Neural crest cell (in vitro differentiated cells): ENCODE data around the gene C1QTNF12. TPM values are rescaled to one million over a fixed set of nuclear protein-coding genes. Genes with fewer than 3 reads are reported as not detected.
A peak's percentile ranks its signal among the peaks of the same experiment; 100 is the strongest.

Source experiments
- DNase-seq: peaks from one replicate; pipeline ENCODE4 v3.0.0; 2021; ENCODE audit warnings: low read depth, mixed read lengths, low spot score
- H3K27ac Mint-ChIP-seq: one replicate; pipeline ENCODE4 v1.8.0; 2021; ENCODE audit warnings: mild to moderate bottlenecking, mixed read lengths; ENCODE audit not compliant: unreplicated experiment
- H3K27me3 Mint-ChIP-seq: 2 replicates; pipeline ENCODE4 v1.8.0; 2021; ENCODE audit warnings: low read depth, mild to moderate bottlenecking, mixed read lengths
- H3K36me3 Mint-ChIP-seq: 2 replicates; pipeline ENCODE4 v1.8.0; 2021; ENCODE audit warnings: low read depth, mild to moderate bottlenecking, mixed read lengths
- H3K4me1 Mint-ChIP-seq: 2 replicates; pipeline ENCODE4 v1.8.0; 2021; ENCODE audit warnings: mixed read lengths
- H3K4me3 Mint-ChIP-seq: one replicate; pipeline ENCODE4 v1.8.0; 2021; ENCODE audit warnings: mild to moderate bottlenecking, mixed read lengths
- H3K9me3 Mint-ChIP-seq: 2 replicates; pipeline ENCODE4 v1.8.0; 2021; ENCODE audit warnings: mixed read lengths
- total RNA-seq: library from RNA; stranded (reverse); gene quantifications from 2 replicates; pipeline ENCODE4 v1.2.1, GENCODE V29; 2021
- TF ChIP-seq, protein P1 (sequence below): fragments of 200-600 bp; sonication (generic); conservative IDR thresholded peaks from 2 replicates; pipeline ENCODE4 v1.5.0; 2021; ENCODE audit warnings: antibody characterized with exemption, mild to moderate bottlenecking

Gene C1QTNF12
- total RNA-seq, 1 donor from 2014 or later = 0.79 TPM

DNA sequence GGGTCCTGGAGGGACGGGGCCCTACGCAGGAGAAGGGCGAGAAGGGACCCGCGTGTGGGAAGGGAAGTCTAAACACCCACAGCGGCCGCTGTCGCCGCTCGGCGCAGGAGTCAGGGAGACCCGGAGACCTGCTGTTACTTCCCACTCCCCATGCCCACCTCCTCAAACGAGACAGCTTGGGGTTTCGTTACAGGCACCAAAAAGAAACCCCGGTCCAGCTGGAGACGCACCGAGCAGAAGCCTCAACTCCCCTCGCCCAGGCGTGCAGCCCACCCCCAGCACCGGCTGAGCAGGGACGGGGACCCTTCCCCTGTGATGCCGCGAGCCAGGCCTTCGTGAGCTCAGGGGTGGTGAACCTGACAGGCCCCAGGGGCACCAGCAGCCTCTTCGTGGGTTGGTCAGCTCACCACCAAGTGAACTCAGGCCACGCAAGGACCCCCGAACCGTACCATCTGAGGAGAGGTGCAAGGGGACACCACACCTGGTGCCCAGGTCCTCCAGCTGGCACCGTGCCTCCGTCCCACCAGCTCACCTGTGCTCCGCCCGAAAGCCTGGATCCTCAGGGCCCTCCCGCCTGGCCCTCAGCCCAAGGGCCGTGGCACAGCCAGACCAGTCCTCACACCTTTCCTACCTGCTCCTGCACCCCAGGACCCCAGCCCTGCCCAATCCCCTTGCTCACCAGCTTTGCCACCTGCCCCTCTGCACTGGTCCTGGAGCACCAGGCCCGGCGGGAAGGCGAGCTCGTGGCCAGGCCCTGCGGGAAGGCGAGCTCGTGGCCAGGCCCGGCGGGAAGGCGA is 19.8 kb downstream of the C1QTNF12 start:
- Mint-ChIP-seq H3K4me3 (no peak overlapping the region), H3K27ac (no peak overlapping the region), H3K27me3 (no peaks in the 10 kb centered on the region), H3K9me3 (no peaks in the 10 kb centered on the region), H3K36me3 (peaks cover 12% of the 10 kb centered on the region), H3K4me1 (peaks cover 15% of the 10 kb centered on the region)
- DNase-seq = no peak
- TF ChIP-seq, protein P1, sequence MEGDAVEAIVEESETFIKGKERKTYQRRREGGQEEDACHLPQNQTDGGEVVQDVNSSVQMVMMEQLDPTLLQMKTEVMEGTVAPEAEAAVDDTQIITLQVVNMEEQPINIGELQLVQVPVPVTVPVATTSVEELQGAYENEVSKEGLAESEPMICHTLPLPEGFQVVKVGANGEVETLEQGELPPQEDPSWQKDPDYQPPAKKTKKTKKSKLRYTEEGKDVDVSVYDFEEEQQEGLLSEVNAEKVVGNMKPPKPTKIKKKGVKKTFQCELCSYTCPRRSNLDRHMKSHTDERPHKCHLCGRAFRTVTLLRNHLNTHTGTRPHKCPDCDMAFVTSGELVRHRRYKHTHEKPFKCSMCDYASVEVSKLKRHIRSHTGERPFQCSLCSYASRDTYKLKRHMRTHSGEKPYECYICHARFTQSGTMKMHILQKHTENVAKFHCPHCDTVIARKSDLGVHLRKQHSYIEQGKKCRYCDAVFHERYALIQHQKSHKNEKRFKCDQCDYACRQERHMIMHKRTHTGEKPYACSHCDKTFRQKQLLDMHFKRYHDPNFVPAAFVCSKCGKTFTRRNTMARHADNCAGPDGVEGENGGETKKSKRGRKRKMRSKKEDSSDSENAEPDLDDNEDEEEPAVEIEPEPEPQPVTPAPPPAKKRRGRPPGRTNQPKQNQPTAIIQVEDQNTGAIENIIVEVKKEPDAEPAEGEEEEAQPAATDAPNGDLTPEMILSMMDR = no peak

DNA sequence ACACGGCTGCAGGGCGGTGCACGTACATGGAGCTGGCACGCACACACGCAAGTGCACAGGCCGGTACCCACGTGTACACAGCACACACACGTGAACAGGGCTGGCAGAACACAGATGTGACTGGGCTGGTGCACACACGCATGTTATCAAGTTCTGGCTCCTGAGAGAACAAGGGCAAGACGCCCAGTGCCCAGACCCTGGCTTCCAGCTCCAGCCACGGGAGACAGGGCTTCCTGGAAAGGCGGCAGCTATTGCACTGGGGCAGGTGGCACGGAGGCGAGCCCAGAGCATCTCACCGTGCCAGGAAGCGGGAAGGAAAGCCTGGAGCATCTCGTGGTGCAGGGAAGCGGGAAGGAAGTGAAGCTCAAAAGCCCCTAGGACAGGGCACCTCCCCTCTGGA is 20.6 kb downstream of the C1QTNF12 start:
- Mint-ChIP-seq H3K4me3 (peak overlapping the region; percentile 15), H3K9me3 (no peaks in the 10 kb centered on the region), H3K27ac (peak overlapping the region; percentile 35), H3K4me1 (peaks cover 10% of the 10 kb centered on the region), H3K36me3 (peaks cover 12% of the 10 kb centered on the region), H3K27me3 (no peaks in the 10 kb centered on the region)
- no peak for DNase-seq
- TF ChIP-seq, protein P1 = no peak

DNA sequence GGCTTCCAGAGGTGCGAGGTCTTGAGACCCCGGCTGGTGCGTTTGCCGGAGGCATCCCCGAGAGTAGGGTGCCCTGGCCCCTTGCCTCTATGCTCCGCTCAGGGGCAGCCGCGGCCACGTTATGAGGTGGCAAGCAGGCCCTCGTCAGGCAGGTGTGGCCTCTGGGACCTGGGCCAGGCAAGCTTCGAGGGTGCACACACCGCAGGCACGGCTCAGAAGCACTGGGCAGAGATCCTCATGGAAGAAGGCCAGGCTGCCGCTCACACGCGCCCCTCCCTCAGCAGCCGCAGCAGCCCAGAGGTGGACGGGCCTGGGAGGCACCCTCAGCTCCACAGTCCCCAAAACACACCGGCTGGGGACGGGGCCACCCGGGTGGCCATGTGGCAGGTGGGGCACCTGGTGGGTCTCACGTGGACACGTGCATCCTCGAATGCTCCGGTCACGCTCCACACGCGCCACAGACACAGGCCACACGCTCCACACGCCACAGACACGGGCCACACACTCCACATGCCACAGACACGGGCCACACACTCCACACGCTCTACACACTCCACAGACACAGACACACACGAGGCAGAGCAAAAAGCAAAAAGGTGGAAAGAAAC is 21.2 kb downstream of the C1QTNF12 start:
- peaks cover 6% of the 10 kb centered on the region for H3K4me1 Mint-ChIP-seq
- no peak overlapping the region for H3K27ac Mint-ChIP-seq

DNA sequence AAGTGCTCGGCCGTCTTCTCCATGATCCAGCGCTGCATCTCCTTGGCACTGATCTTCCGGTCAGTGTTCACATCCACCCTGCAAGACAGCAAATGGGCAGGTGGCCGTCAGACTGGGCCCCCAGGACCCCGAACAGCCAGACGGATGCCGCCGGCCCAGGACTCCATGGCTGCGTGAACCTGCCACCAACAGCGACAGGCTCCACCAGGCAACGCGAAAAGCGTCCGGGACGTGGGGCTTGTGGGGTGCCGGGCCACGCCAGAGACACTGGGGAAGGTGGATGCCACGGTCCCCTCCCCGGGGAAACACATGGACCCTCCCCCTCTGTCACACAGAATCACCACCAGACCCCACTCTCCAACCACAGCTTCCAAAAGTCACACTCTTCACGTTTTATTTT is 22.6 kb downstream of the C1QTNF12 start:
- no peak overlapping the region for H3K27ac Mint-ChIP-seq
- no peak overlapping the region for H3K4me3 Mint-ChIP-seq
- peaks cover 9% of the 10 kb centered on the region for H3K36me3 Mint-ChIP-seq
- no peak for DNase-seq
- no peaks in the 10 kb centered on the region for H3K9me3 Mint-ChIP-seq
- no peaks in the 10 kb centered on the region for H3K4me1 Mint-ChIP-seq
- no peaks in the 10 kb centered on the region for H3K27me3 Mint-ChIP-seq
- TF ChIP-seq, protein P1 = no peak

More for the DNA sequence above, 21.2 kb downstream of the C1QTNF12 start:
- TF ChIP-seq, protein P1 = no peak
- Mint-ChIP-seq H3K9me3 (no peaks in the 10 kb centered on the region), H3K36me3 (peaks cover 14% of the 10 kb centered on the region), H3K27me3 (no peaks in the 10 kb centered on the region), H3K4me3 (no peak overlapping the region)
- DNase-seq = no peak

DNA sequence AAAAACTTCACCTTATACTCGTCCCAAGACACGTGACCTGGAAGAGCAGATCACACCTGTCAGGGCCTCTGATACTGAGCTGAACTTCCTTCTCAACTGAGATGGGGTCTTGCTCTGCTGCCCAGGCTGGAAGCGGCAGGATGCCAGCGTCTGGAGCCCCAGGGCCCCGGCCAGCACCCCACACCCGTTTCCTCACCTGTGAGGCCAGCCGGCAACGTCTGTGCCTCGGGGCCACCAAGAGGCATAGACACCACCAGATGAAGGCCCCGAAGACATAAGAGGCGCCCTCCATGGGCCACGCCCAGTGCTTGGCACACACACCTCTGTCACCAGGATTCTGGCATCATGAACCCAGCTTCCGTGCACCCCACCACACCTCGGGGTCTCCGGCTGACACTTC is 23.2 kb downstream of the C1QTNF12 start:
- no peak overlapping the region for H3K4me3 Mint-ChIP-seq
- no peaks in the 10 kb centered on the region for H3K27me3 Mint-ChIP-seq
- H3K9me3 Mint-ChIP-seq = no peaks in the 10 kb centered on the region
- H3K36me3 Mint-ChIP-seq = peaks cover 9% of the 10 kb centered on the region
- H3K4me1 Mint-ChIP-seq = no peaks in the 10 kb centered on the region
- no peak for DNase-seq
- TF ChIP-seq, protein P1 = no peak
- H3K27ac Mint-ChIP-seq = no peak overlapping the region
